Stimulated activated CD4-positive, alpha-beta T cell treated with anti-CD3 and anti-CD28 coated beads, Interleukin-15, amount 100 ng/mL, for 24 hours (primary cell): ENCODE measurements around the gene IQGAP3.
"Not testable (repeated sequence)": the region's sequence is repeated elsewhere in the genome, so short reads cannot be mapped to it uniquely, and the experiment has no call there.

Experiments used
- DNase-seq: peaks from one replicate; pipeline ENCODE4 v3.0.0-alpha.2; 2020

Gene IQGAP3

GRCh38 chr1:156560585-156561163 lies 11.7 kb downstream of the IQGAP3 start:
- DNase-seq: no peak

GRCh38 chr1:156559797-156560385 lies 12.5 kb downstream of the IQGAP3 start:
- DNase-seq: no peak

GRCh38 chr1:156559086-156559796 lies 13.1 kb downstream of the IQGAP3 start:
- DNase-seq: no peak

GRCh38 chr1:156556354-156556753 lies 16.0 kb downstream of the IQGAP3 start:
- no peak for DNase-seq

GRCh38 chr1:156555715-156556114 lies 16.6 kb downstream of the IQGAP3 start:
- no peak for DNase-seq

GRCh38 chr1:156554971-156555370 lies 17.4 kb downstream of the IQGAP3 start:
- no peak for DNase-seq

- DNase-seq: no peak
Measured at GRCh38 chr1:156553860-156554485, 18.4 kb downstream of the IQGAP3 start.

- DNase-seq: not testable (repeated sequence)
Measured at GRCh38 chr1:156552937-156553336, 19.4 kb downstream of the IQGAP3 start.

GRCh38 chr1:156552518-156552917 lies 19.8 kb downstream of the IQGAP3 start:
- no peak for DNase-seq

- no peak for DNase-seq
Measured at GRCh38 chr1:156551869-156552268, 20.5 kb downstream of the IQGAP3 start.

GRCh38 chr1:156551066-156551643 lies 21.2 kb downstream of the IQGAP3 start:
- DNase-seq: no peak

GRCh38 chr1:156550346-156550745 lies 22.0 kb downstream of the IQGAP3 start:
- no peak for DNase-seq

GRCh38 chr1:156549831-156550230 lies 22.5 kb downstream of the IQGAP3 start:
- DNase-seq: no peak

GRCh38 chr1:156549390-156549789 lies 23.0 kb downstream of the IQGAP3 start:
- DNase-seq: no peak

- DNase-seq: no peak
Measured at GRCh38 chr1:156547982-156548381, 24.4 kb downstream of the IQGAP3 start.

- DNase-seq: no peak
Measured at GRCh38 chr1:156547434-156547833, 24.9 kb downstream of the IQGAP3 start.

GRCh38 chr1:156546267-156546666 lies 26.1 kb downstream of the IQGAP3 start:
- no peak for DNase-seq

- no peak for DNase-seq
Measured at GRCh38 chr1:156544592-156545102, 27.7 kb downstream of the IQGAP3 start.

GRCh38 chr1:156543066-156543465 lies 29.3 kb downstream of the IQGAP3 start:
- DNase-seq: no peak

- no peak for DNase-seq
Measured at GRCh38 chr1:156540955-156541354, 31.4 kb downstream of the IQGAP3 start.

GRCh38 chr1:156539818-156540355 lies 32.5 kb downstream of the IQGAP3 start:
- DNase-seq: no peak

- no peak for DNase-seq
Measured at GRCh38 chr1:156538711-156539440, 33.5 kb downstream of the IQGAP3 start.
